SW480 (cell line): Measurements from ENCODE around the gene FGF22.
"Not testable (repeated sequence)": the region's sequence is repeated elsewhere in the genome, so short reads cannot be mapped to it uniquely, and the experiment has no call there.

ENCODE experiments used
- DNase-seq: peaks from one replicate; pipeline ENCODE4 v3.0.0-alpha.2; 2016; ENCODE audit warnings: low spot score

Gene FGF22

GRCh38 chr19:607301-608154 lies 32.2 kb upstream of the FGF22 start:
- no peak for DNase-seq

GRCh38 chr19:608155-609003 lies 31.3 kb upstream of the FGF22 start:
- no peak for DNase-seq

- DNase-seq = peak; percentile 37
Observed at GRCh38 chr19:609004-609346, 30.7 kb upstream of the FGF22 start.

- peak; percentile 76 for DNase-seq
Observed at GRCh38 chr19:610071-610800, 29.4 kb upstream of the FGF22 start.

GRCh38 chr19:610801-611480 lies 28.7 kb upstream of the FGF22 start:
- DNase-seq = peak; percentile 77

- DNase-seq = peak; percentile 94
Observed at GRCh38 chr19:611481-611868, 28.2 kb upstream of the FGF22 start.

GRCh38 chr19:612941-613340 lies 26.7 kb upstream of the FGF22 start:
- no peak for DNase-seq

GRCh38 chr19:613732-614567 lies 25.7 kb upstream of the FGF22 start:
- no peak for DNase-seq

GRCh38 chr19:615619-616018 lies 24.1 kb upstream of the FGF22 start:
- no peak for DNase-seq

- no peak for DNase-seq
Observed at GRCh38 chr19:616062-616700, 23.5 kb upstream of the FGF22 start.

GRCh38 chr19:616747-617526 lies 22.7 kb upstream of the FGF22 start:
- no peak for DNase-seq

GRCh38 chr19:617551-618246 lies 22.0 kb upstream of the FGF22 start:
- no peak for DNase-seq

- no peak for DNase-seq
Observed at GRCh38 chr19:618247-618619, 21.4 kb upstream of the FGF22 start.

- DNase-seq = no peak
Observed at GRCh38 chr19:618674-619285, 20.9 kb upstream of the FGF22 start.

- no peak for DNase-seq
Observed at GRCh38 chr19:619286-620002, 20.2 kb upstream of the FGF22 start.

- DNase-seq = no peak
Observed at GRCh38 chr19:620166-620862, 19.4 kb upstream of the FGF22 start.

GRCh38 chr19:621191-621590 lies 18.5 kb upstream of the FGF22 start:
- not testable (repeated sequence) for DNase-seq
